GM18519 (cell line): ENCODE data around the gene ZBTB1.
"Not testable (repeated sequence)": the region's sequence is repeated elsewhere in the genome, so short reads cannot be mapped to it uniquely, and the experiment has no call there.

Experiments
- ATAC-seq: cut with Tn5 transposase; IDR thresholded peaks from one replicate; pipeline ENCODE4 v1.9.1; 2021; ENCODE audit warnings: mild to moderate bottlenecking, moderate library complexity; ENCODE audit not compliant: unreplicated experiment, low FRiP score

Gene ZBTB1

DNA sequence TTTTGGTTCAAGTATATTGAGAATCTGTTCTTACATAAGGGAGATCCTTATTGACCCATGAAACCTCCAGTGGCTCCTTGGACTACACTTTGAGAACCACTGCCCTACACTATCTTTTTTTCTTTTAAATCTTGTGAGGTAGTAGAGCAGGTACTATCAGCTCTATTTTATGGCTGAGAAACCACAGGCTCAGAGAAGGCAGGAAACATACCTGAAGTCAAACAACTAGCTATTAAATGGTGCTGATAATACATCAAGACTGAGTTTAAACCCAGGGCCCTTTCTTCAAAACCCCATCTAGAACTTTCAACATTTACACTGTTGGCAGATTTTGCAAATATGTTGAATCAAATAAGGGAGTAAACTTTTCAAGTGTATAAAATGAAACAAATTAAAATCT lies 7.8 kb upstream of the ZBTB1 start:
- no peak for ATAC-seq

DNA sequence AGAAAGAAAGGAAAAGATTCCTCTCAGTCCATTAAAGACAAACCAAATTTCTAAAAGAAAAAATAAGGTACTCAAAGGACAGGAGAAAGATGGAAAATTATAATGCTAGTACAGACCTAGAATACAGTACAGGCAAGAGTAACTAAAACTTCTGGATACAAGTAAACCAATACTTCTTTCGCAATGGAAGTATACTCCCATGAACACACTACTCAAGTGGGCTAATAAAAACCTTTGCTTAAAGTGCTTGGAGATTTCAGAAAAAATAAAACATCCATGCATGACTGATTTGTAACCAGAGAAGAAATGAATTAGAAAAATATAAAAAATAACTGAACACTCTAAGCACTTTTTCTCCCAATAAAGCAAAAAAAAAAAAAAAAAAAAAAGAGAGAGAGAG lies 4.5 kb upstream of the ZBTB1 start:
- ATAC-seq = no peak

DNA sequence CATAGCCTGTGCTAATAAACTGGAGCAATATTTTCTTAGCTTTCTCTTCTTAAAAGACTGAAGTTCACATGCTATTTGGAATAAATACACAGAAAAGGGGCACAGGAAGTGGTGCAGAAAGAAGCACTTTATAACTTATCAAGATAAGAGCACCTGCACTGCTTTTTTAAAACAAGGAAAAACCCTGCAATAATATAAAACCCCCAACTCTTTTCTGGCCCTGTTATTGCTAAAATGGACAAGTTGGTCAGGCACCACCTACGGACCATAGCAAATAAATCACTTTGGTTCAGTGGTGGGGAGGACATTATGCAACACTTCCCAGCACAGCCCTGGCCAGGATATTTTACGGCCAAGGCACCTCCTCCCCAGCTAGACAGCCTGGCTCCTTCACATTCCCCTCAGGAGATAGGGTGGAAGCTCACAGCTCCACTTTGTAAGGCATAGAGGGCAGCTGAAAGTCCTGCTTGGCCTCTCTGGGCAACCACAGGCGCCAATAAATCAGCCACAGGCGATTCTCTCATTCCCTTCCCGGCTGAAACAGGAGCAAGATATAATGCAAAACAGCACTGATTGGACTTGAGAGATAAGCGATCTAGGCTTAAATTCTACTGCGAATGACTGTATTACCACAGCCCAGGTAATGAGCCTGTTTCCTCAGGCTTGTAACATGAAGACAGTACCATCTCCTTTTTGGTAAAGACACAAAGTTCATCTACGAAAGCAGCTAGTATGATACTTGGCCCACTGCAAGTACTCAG lies 3.0 kb upstream of the ZBTB1 start:
- ATAC-seq = no peak

DNA sequence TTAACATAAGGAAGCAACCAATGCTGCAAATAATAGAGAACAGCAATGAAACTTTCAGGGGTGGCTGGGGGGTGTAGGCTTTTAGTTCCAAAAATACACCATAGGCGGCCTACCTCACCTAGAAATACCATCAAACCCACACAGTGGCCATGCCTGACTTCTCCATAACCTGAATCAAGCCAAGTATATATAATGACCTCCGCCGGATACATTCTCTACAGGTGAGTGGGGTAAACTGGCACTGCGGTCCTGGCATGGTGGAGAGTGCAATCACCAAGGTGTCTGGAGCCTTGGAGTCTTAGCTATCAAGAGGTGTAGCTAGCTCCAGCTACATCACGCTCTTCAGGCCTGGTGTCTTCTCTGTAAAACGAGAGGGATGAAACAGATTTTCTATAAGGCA lies 2.1 kb upstream of the ZBTB1 start:
- ATAC-seq = no peak

DNA sequence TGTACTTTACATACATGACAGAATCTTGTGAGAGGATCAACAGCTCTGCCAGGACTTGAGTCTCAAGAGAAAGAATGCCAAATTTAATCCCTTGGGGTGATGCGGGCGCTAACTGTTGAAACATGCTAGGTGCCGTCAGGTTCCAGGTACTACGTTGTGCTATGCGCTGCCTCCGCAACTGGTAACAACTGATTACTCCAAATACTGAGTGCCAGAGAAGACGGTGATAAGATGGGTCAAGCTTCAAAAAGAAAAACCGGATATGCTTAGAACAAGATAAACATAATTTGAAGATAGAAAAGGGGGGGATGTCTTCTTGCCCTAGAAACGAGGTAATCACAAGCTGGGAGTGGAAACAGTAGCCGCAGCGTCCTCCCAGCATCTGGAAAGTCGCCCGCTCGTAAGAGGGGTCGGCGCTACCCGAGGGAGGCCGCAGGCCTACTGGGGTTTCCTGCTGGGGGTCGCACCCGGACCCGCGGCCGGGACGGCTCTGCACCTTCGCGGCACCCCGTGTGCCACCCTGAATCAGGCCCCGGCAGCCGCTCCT lies 1.6 kb upstream of the ZBTB1 start:
- ATAC-seq = peak; percentile 0

DNA sequence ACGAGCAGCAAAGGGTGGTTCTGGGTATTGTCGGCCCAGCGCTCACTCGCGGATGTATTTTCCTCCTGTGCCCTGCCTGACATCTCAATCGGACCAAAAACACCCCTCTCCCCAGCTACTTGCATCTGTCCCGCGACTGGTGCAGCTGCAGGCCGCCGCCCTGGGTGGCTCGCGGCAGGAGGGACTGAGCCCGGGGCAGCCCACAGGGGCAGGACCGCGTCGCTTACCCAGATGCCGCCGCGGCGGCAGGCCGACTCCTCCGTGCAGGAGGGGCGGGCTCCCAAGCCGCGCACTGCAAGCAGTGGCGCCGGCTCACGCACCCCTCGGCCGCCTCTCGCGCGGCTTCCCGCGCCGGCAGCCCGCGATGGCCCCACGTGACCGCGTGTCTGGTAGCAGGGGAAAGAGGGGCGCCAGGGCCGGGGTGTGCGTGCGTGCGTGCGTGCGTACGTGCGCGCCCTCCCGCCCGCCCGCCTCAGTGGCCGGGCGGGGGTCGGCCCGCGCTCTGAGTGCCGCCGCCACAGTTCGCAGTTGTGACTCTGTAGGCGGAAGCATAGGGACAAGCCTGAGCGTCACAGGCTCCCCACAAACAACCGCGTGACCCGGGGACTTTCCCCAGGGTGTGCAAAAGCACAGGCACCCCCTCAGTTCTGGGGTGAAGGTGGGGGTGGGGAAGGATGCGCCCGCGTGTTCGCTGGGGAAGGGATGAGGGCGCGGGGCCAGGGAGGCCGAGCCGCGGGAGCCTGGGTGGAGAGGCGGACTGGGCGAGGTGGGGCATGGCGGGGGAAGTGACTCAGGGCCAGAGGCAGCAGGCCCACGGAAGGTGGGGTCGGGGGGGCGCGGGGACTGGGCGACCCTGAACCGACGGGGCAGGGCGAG lies 898 bp upstream of the ZBTB1 start, which contains the start of gene ZBTB25:
Gene ZBTB25, minus strand, starts transcription at position 405 of the 876 bp plus-strand sequence. CDS start 13,305 bp downstream, outside the sequence.
- peak; percentile 63 for ATAC-seq

DNA sequence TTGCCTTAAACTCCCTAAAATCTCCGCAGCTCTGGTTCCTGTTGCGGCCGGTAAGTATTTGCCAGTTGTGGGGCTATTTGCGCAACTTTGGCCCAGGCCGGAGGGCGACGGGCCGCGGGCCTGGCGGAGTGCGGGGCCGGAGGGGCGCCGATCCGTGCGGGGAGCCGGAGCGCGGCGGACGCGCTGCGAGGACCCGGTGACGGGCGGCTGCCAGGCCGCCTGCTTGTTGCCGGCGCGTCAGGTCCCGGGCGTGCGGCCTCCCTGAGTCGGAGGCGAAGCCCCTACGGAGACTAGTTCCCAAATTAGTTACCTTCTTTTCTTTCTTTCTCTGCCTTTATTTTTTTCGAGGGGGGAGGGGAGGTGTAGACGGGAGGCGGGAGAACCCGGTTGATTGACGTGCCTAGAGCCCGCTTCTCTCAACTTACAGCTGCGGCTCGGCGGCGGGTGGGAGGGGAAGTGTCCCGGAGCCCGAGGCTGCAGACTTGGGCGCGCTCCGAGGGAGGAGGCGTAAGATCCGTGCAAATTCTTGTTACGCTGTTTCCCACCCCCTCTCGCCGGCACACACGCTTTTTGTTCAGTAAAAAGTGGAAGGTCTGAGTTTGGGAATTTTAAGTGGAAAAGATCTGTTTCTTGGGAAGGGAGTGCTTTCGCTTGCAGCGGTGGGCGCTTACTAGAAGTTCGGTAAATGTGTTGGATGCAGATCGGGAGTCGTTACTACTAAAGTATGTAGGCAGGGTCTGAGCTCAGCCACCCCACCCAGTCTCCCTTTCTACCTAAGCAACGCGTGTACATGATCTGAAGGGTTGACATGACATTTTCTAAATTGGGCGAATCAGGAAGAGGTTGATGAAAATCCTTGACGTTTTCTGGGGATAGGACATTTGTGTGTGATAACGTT lies 576 bp downstream of the ZBTB1 start:
- no peak for ATAC-seq

DNA sequence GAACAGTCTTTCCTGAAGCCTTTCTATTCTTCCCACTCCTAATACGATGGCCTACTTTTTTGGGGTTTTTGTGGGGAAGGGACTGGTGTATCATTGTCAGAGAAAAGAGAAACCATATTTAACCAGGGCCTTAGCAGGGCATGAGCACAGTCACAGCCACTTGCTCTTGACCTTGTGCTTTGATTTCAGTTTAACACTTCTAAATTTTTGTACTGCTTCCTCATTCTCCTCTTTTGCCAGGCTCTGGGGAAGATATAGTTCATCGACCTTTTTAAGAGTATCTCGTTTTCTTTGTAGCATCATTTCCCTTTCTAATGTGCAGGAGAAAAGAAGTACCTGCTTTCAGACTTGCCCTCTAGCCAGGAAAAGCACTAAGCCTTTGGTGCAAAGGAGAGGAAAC lies 2.2 kb downstream of the ZBTB1 start:
- ATAC-seq = no peak

DNA sequence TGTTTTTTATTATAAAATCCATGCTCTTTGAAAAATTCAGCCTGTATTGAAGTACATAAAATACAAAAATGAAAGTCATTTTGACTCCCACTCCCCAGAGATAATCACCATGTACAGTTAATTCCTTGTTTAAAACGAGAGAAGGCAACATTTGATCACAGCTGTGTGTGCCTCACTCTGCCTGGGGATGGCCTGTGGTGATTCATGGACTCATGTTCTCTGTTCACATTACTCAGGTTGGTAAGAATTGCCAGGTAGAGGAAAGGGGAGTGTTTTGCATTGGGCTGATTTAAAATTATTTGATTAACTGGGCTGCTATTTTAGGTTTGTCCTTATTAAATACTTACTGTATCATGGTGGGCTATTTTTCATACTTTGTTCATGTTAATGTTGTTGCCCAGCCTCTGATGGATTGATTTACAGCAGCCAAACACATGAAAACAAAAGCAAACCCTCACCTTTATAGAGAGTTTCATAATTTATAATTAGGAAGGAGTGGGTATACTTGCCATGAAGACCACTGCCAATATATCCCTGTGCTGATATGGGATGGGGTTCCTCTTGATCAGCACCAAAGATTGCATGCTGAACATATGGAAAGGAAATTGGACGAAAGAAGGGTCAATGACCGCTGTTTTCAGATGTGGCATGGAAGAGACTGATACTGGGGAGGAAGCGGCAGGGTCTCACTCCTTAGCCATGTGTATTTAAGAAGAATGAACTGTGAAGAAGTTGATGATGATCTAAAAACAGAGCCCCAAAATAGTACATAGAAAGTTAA lies 3.0 kb downstream of the ZBTB1 start:
- ATAC-seq = no peak

DNA sequence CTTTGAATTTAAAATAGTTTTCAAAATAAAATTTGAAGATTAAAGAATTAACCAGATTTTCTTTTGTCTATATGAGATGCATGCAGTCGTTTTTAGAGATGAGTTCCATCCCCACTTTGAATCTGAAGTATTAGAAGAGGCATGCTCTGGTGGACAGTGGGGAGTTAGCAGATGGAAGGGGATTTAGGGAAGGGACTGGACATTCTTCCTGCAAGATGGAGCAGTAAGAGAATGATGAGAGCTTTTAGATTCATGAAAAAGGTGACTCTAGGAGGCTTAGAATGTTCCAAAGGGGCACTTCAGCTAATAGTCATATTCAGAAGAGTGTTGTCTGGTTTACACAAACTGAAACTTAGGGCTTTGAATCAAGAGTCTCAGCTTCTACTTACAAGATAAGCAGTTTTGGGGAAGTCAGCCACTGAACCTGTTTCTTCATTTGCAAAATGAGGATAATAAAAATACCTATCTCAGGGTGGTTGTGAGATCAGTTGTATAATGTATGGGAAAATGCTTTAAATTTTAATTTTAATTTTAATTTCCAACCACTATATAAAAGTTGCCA lies 3.7 kb downstream of the ZBTB1 start:
- no peak for ATAC-seq

DNA sequence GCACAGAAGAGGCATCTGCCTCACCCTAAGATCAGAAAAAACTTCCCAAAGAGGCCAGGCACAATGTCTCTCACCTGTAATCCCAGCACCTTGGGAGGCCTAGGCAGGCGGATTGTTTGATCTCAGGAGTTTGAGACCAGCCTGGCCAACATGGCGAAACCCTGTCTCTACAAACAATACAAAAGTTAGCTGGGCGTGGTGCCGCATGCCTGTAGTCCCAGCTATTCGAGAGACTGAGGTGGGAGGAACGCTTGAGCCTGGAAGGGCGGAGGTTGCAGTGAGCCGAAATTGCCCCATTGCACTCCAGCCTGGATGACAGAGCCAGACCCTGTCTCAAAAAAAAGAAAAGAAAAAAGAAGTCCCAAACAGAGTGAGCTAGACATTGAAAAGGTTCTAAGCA lies 4.5 kb downstream of the ZBTB1 start:
- no peak for ATAC-seq

DNA sequence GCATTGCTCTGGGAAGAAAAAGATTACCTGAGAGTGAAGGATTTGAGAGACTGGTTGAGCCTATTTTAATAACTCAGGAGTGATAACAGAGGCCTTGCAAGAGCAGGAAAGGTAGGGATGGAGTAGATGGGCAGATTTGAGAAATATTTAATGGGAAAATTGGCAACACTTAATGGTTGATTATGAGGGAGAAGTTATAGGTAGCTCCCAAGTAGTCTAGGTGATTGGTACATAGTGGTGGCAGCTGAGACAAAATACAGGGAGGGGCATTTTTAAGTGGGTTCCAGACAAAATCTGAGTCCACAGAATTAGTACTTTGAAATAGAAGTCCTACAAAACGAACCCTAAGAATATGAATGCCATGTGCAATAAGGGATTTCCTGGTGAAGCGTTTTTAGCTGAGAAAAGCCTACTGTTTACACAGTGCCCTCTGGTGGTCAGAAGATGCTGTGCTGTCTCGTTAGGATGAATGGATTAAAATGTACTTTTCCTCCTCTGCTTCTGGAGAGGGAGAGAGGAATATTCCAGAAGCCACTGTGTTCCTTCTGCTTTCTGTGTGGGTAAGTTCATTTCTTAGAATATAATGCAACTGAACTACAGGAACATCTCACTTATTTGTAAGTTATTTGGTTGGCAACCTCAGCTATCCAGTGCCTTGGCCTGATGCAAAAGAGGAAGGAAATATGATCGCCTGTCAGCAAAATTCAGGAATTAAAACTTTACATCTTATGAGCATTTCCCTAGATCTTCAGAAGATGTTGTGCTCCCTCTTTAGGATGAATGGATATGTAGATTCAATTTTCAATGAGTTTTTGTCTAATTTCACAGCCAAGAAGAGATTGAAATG lies 6.5 kb downstream of the ZBTB1 start:
- no peak for ATAC-seq

DNA sequence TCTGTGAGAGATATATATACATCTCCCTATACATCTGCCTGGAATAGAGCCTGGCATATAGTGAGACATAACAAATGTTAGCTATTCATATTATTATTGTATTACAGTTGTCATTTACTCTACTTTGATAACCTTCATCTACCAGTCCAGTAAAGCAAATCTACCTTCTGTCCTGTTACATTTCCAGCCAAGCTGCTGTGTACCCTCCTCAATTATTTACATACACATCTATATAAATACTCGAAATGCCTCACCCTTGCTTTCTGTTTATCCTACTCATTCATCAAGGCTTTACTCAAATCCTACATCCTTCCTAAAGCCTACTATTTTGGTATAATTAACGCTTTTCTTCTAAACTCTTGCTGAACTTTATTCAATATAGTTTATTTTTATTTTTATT lies 8.7 kb downstream of the ZBTB1 start:
- no peak for ATAC-seq

DNA sequence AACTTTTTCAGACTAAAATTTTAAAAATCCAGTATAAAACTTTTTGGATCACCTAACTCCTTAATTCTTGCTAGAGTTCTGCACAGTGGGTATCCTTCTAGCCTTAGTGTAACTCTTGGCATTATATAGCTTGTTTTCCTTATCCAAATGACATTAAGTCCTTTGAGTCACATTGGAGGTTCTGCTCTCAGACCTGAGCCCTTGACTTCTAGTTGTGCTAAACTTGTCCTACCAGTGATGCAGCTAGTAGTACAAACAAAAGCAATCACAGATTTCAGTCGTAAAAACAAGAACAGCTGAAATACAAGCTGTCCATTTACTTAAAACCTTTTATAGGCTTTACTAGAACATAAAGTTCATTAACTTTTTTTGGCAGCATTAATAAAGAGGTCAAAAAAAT lies 10.5 kb downstream of the ZBTB1 start:
- ATAC-seq = no peak

DNA sequence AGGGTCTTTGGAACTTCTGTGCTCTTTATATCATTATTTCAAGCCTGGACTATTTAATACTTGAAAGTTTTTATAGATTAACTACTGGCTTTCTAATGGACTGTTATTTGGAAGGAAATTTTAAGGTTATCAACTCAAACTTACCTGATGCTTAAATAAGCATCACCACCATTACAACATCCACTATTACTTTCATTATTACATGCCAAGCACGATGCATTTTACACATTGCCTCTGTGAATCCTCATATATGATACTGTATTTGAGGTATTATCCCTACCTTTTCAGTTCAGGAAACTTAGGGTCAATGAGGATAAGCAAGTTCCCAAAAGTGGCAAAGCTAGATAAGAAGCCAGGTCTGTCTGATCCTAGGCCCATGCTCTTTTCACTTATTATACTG lies 12.4 kb downstream of the ZBTB1 start:
- no peak for ATAC-seq

DNA sequence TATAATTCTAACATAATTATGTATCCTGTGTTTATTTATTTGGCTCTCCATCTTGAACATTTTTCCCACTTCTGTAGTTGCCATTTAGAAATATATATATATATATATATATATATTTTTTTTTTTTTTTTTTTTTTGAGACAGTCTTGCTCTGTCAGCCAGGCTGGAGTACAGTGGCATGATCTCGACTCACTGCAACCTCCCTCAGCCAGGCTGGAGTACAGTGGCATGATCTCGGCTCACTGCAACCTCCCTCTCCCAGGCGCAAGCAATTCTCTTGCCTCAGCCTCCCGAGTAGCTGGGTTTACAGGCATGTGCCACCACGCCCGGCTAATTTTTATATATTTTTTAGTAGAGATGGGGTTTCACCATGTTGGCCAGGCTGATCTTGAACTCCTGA lies 13.1 kb downstream of the ZBTB1 start:
- not testable (repeated sequence) for ATAC-seq

DNA sequence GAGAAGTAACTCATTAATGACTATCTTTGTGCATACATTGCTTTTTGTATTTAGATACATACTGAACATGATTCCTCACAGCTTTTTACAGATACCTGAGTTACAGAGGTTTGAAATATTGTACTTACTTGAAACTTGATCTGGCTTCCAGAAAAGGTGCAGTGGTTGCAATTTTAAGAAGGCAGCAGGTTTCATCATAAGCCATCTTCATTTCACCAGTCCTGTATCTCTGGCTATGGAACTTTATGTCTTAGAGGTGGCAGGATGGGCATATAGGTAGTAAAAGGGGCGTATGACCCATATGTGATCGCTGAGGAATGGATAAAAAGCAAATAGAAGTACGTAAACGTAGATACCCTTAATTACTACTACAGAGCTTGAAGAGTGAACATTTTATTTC lies 13.7 kb downstream of the ZBTB1 start:
- no peak for ATAC-seq

DNA sequence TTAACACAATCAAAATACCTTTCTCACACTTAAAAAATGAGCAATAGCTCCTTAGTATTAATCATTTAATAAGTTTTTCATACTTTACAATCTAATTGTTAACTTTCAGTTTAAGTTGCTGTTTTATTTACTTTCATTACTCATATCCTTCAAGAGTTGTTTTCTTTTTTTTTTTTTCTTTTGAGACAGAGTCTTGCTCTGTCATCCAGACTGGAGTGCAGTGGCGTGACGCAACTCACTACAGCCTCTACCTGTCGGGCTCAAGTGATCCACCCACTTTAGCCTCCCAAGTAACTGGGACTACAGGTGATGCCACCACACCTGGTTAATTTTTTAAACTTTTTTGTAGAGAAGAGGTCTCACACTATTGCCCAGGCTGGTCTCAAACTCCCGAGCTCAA lies 16.1 kb downstream of the ZBTB1 start:
- no peak for ATAC-seq
